Measurements from ENCODE around the gene GLRX3. TPM values are rescaled to one million over a fixed set of nuclear protein-coding genes. Genes with fewer than 3 reads are reported as not detected.
"Not testable (repeated sequence)": the region's sequence is repeated elsewhere in the genome, so short reads cannot be mapped to it uniquely, and the experiment has no call there.

Gene GLRX3
- total RNA-seq, 1 donor from 2014 or later: 111 TPM

GRCh38 chr10:130111852-130112180, 24.4 kb upstream of the GLRX3 start:
- Mint-ChIP-seq H3K27ac (ENCODE audit: unreplicated experiment) (peak overlapping the region; percentile 48), H3K9me3 (ENCODE audit: unreplicated experiment) (peaks cover 3% of the 10 kb centered on the region), H3K4me3 (ENCODE audit: unreplicated experiment) (peak overlapping the region; percentile 95), H3K4me1 (ENCODE audit: unreplicated experiment) (peaks cover 14% of the 10 kb centered on the region), H3K27me3 (ENCODE audit: unreplicated experiment) (peaks cover 10% of the 10 kb centered on the region), H3K36me3 (ENCODE audit: low read depth, unreplicated experiment) (peaks cover 10% of the 10 kb centered on the region)
- TF ChIP-seq, protein P1, sequence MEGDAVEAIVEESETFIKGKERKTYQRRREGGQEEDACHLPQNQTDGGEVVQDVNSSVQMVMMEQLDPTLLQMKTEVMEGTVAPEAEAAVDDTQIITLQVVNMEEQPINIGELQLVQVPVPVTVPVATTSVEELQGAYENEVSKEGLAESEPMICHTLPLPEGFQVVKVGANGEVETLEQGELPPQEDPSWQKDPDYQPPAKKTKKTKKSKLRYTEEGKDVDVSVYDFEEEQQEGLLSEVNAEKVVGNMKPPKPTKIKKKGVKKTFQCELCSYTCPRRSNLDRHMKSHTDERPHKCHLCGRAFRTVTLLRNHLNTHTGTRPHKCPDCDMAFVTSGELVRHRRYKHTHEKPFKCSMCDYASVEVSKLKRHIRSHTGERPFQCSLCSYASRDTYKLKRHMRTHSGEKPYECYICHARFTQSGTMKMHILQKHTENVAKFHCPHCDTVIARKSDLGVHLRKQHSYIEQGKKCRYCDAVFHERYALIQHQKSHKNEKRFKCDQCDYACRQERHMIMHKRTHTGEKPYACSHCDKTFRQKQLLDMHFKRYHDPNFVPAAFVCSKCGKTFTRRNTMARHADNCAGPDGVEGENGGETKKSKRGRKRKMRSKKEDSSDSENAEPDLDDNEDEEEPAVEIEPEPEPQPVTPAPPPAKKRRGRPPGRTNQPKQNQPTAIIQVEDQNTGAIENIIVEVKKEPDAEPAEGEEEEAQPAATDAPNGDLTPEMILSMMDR (IDR thresholded peaks at IDR 0.05; ENCODE audit: unreplicated experiment): no peak
- no peak for DNase-seq (ENCODE audit: low spot score)

DNA sequence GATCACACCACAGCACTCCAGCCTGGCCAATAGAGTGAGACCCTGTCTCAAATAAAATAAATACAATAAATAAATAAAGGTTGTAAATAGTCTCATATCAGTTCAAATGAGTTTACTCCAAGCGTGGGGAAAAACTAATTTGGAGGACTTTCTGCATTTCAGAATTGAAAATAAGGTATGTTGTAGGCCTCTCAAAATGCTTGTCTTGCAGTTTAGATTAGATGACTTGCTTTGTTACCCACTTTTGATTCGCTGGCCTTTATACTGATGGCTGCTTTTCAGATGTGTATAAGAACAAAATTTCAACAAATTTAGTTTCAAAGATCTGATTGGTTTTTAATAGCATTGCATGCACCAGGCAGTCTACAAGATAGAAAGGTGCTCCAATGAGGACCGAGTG, 23.4 kb upstream of the GLRX3 start:
- Mint-ChIP-seq H3K36me3 (ENCODE audit: low read depth, unreplicated experiment) (peaks cover 16% of the 10 kb centered on the region), H3K4me1 (ENCODE audit: unreplicated experiment) (peaks cover 14% of the 10 kb centered on the region), H3K9me3 (ENCODE audit: unreplicated experiment) (peaks cover 3% of the 10 kb centered on the region), H3K4me3 (ENCODE audit: unreplicated experiment) (no peak overlapping the region), H3K27me3 (ENCODE audit: unreplicated experiment) (peaks cover 8% of the 10 kb centered on the region), H3K27ac (ENCODE audit: unreplicated experiment) (no peak overlapping the region)
- TF ChIP-seq, protein P1 (IDR thresholded peaks at IDR 0.05; ENCODE audit: unreplicated experiment): no peak
- DNase-seq (ENCODE audit: low spot score): no peak

DNA sequence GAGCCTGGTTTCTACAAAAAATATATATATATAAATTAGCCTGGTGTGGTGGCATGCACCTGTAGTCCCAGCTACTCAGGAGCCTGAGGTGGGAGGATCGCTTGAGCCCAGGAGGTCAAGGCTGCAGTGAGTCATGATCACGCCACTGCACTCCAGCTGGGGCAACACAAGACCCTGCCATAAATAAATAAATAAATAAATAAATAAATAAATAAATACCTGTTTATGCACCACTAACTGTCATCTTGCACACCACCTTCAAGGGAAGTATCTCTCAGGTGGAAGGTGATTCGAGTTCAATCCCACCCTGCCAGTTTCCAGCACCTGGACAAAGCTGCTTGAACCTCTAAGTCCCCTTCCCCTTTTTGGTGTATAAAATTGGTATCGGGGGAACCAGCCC, 19.2 kb upstream of the GLRX3 start:
- H3K27me3 Mint-ChIP-seq (ENCODE audit: unreplicated experiment); DNase-seq (ENCODE audit: low spot score); H3K9me3 Mint-ChIP-seq (ENCODE audit: unreplicated experiment); H3K4me3 Mint-ChIP-seq (ENCODE audit: unreplicated experiment); H3K27ac Mint-ChIP-seq (ENCODE audit: unreplicated experiment); H3K4me1 Mint-ChIP-seq (ENCODE audit: unreplicated experiment); H3K36me3 Mint-ChIP-seq (ENCODE audit: low read depth, unreplicated experiment): not testable (repeated sequence)

DNA sequence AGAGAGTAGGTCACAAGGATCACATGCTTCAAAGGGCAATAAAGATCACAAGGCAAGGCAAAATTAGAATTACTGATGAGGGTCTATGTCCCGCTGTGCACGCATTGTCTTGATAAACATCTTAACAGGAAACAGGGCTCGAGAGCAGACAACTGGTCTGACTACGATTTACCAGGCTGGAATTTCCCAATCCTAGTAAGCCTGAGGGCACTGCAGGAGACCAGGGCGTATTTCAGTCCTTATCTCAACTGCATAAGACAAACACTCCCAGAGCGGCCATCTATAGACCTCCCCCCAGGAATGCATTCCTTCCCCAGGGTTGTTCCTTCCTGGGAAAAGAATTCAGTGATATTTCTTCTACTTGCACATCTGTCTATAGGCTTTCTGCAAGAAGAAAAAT, 18.7 kb upstream of the GLRX3 start:
- not testable (repeated sequence) for H3K27me3 Mint-ChIP-seq (ENCODE audit: unreplicated experiment); H3K27ac Mint-ChIP-seq (ENCODE audit: unreplicated experiment); H3K9me3 Mint-ChIP-seq (ENCODE audit: unreplicated experiment); DNase-seq (ENCODE audit: low spot score); H3K4me3 Mint-ChIP-seq (ENCODE audit: unreplicated experiment); H3K4me1 Mint-ChIP-seq (ENCODE audit: unreplicated experiment); H3K36me3 Mint-ChIP-seq (ENCODE audit: low read depth, unreplicated experiment)

DNA sequence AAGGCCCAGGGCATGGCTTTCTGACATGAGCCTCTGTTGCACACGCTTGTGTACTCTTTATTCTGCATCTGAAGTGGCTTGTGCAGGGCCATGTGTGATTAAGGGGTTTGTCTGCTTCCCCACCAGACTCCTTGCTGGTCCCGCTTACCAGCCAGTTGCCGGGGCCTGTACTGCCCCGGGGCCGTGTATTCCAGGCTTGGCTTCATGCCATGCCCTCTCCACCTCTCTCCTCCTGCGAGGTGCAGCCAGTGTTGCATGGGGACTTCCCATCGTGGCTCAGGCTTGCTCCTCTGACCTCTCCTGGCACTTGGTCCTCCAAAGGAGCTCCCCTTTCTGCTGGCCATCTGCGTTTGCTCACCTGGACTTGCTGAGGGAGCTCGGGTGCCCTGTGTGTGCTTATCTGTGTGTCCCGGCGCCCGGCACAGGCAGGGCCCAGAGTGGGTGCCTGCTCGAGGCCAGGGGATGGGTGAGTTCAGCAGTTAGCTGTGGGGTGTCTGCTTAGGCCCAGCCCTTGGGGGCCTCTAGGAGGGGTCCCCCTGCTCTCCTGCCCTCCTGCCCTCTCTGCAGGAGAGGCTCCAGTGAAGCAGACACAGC, 14.6 kb upstream of the GLRX3 start:
- no peaks in the 10 kb centered on the region for H3K9me3 Mint-ChIP-seq (ENCODE audit: unreplicated experiment)
- DNase-seq (ENCODE audit: low spot score): no peak
- TF ChIP-seq, protein P1 (IDR thresholded peaks at IDR 0.05; ENCODE audit: unreplicated experiment): no peak
- H3K4me3 Mint-ChIP-seq (ENCODE audit: unreplicated experiment): no peak overlapping the region
- no peaks in the 10 kb centered on the region for H3K4me1 Mint-ChIP-seq (ENCODE audit: unreplicated experiment)
- peaks cover 9% of the 10 kb centered on the region for H3K36me3 Mint-ChIP-seq (ENCODE audit: low read depth, unreplicated experiment)
- no peaks in the 10 kb centered on the region for H3K27me3 Mint-ChIP-seq (ENCODE audit: unreplicated experiment)
- no peak overlapping the region for H3K27ac Mint-ChIP-seq (ENCODE audit: unreplicated experiment)

- H3K27ac Mint-ChIP-seq (ENCODE audit: unreplicated experiment): no peak overlapping the region
- DNase-seq (ENCODE audit: low spot score): peak; percentile 65
- H3K9me3 Mint-ChIP-seq (ENCODE audit: unreplicated experiment): no peaks in the 10 kb centered on the region
- no peak overlapping the region for H3K4me3 Mint-ChIP-seq (ENCODE audit: unreplicated experiment)
- no peaks in the 10 kb centered on the region for H3K4me1 Mint-ChIP-seq (ENCODE audit: unreplicated experiment)
- no peaks in the 10 kb centered on the region for H3K27me3 Mint-ChIP-seq (ENCODE audit: unreplicated experiment)
- TF ChIP-seq, protein P1 (IDR thresholded peaks at IDR 0.05; ENCODE audit: unreplicated experiment): peak; percentile 52
- H3K36me3 Mint-ChIP-seq (ENCODE audit: low read depth, unreplicated experiment): no peaks in the 10 kb centered on the region
Observed at GRCh38 chr10:130127364-130128061, 8.7 kb upstream of the GLRX3 start.
